Pancreas (tissue), 10 donors: Measurements from ENCODE around the gene ATF7IP2. TPM values are rescaled to one million over a fixed set of nuclear protein-coding genes. Genes with fewer than 3 reads are reported as not detected.

Experiments
- ATAC-seq, 4 donors: fragments of 200-7000 bp; cut with Tn5 transposase; one replicate each; pipeline versions ENCODE4 v1.8.0 to v1.9.1; 2020; ENCODE audit warnings: mild to moderate bottlenecking in 4 of 4, moderate library complexity in 4 of 4
- DNase-seq, 6 donors: peaks; one replicate each; pipeline ENCODE4 v3.0.0-alpha.2; 2020
- FAIRE-seq: peaks from 2 replicates; lab custom pipeline; 2012; peaks lifted over from hg19 to GRCh38; lab: Jason Lieb, UNC
- H3K27ac ChIP-seq, 4 donors: fragments of 200-600 bp; sonication (generic); 1 replicate in 3 of 4; 2 replicates in 1 of 4; pipeline versions ENCODE4 v1.5.0 to v1.8.0; 2020
- H3K27me3 ChIP-seq, 4 donors: fragments of 200-600 bp; one replicate each; pipeline ENCODE4 v1.8.0; 2021
- H3K36me3 ChIP-seq, 3 donors: fragments of 200-600 bp; sonication (generic) in 1 of 3; one replicate each; pipeline versions ENCODE4 v1.5.0 to v1.8.0; 2020 to 2021
- H3K4me1 ChIP-seq, 3 donors: fragments of 200-600 bp; one replicate each; pipeline ENCODE4 v1.8.0; 2021
- H3K4me3 ChIP-seq, 4 donors: fragments of 200-600 bp; sonication (generic) in 2 of 4; one replicate each; pipeline versions ENCODE4 v1.5.0 to v1.8.0; 2020 to 2021
- H3K9me3 ChIP-seq, 4 donors: fragments of 200-600 bp; one replicate each; pipeline ENCODE4 v1.8.0; 2021
- WGBS, 2 donors: extraction: QIAGEN DNeasy Blood & Tissue Kit; methylation state at CpG; one replicate each; pipeline ENCODE4 v1.1.7; 2013; 5-methylcytosine and 5-hydroxymethylcytosine counted together
- intact Hi-C, 3 donors: fragments of 100-400 bp; cut with DNase I; formaldehyde crosslinking; loops; one replicate each; pipeline versions ENCODE4 v1.11.1 to v1.14.2; 2022
- polyA plus RNA-seq, 2 donors: library from polyadenylated mRNA; stranded (reverse); fragments of 200-250 nt; gene quantifications; one replicate each; pipeline ENCODE4 v1.2.3, GENCODE V29; 2013
- total RNA-seq, 6 donors: library from RNA; stranded (reverse); fragmentation: NEBNext Ultra II Directional in 4 of 6; extraction: Animal tissue kit (Norgen Biotek cat#: 25700) in 4 of 6; gene quantifications; one replicate each; pipeline versions ENCODE4 v1.2.1 to v1.2.4, GENCODE V29; 2021 to 2023
- TF ChIP-seq, protein P1 (sequence below), 4 donors: fragments of 200-600 bp; sonication (generic) in 3 of 4; IDR thresholded peaks; one replicate each; pipeline versions ENCODE4 v1.5.0 to v1.8.0; 2021; ENCODE audit warnings: antibody characterized with exemption in 4 of 4
- donor health status: healthy with polysubstance abuse.
- donor health status: DM: no; HTN: no; CAD: no; lungs with moderate emphysema.
- donor health status: DM: no; HTN: no; CAD: no.
- donor health status: control.
- donor health status: control.
- donor health status: Bipolar disorder and iron deficiency.
- donor health status: DM: yes; HTN: yes; CAD: no.
- donor health status: DM: no; HTN: no; CAD: no.
- donor health status: DM: no; HTN: no; CAD: no.
- donor health status: DM: yes; HTN: yes; CAD: no.

The ATF7IP2 gene
- total and polyA plus RNA-seq, 8 donors = 11.0 to 37.4 (median 16.6) TPM

- Histone ChIP-seq H3K9me3 (no peaks in the 10 kb centered on the region), H3K27me3 (no peaks in the 10 kb centered on the region), H3K4me3 (no peak overlapping the region), H3K4me1 (no peaks in the 10 kb centered on the region), H3K27ac (no peak overlapping the region), H3K36me3 (no peaks in the 10 kb centered on the region)
- intact Hi-C loops = no loop called here
- FAIRE-seq = no peak
- TF ChIP-seq, protein P1, sequence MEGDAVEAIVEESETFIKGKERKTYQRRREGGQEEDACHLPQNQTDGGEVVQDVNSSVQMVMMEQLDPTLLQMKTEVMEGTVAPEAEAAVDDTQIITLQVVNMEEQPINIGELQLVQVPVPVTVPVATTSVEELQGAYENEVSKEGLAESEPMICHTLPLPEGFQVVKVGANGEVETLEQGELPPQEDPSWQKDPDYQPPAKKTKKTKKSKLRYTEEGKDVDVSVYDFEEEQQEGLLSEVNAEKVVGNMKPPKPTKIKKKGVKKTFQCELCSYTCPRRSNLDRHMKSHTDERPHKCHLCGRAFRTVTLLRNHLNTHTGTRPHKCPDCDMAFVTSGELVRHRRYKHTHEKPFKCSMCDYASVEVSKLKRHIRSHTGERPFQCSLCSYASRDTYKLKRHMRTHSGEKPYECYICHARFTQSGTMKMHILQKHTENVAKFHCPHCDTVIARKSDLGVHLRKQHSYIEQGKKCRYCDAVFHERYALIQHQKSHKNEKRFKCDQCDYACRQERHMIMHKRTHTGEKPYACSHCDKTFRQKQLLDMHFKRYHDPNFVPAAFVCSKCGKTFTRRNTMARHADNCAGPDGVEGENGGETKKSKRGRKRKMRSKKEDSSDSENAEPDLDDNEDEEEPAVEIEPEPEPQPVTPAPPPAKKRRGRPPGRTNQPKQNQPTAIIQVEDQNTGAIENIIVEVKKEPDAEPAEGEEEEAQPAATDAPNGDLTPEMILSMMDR (IDR thresholded peaks at IDR 0.05) = no peak
- WGBS, 2 donors = 47 to 49% methylated on average over 4 of the region's 4 CpGs
- DNase-seq = no peak
- ATAC-seq = no peak
Observed at GRCh38 chr16:10370096-10370726, 15.7 kb upstream of the ATF7IP2 start.

DNA sequence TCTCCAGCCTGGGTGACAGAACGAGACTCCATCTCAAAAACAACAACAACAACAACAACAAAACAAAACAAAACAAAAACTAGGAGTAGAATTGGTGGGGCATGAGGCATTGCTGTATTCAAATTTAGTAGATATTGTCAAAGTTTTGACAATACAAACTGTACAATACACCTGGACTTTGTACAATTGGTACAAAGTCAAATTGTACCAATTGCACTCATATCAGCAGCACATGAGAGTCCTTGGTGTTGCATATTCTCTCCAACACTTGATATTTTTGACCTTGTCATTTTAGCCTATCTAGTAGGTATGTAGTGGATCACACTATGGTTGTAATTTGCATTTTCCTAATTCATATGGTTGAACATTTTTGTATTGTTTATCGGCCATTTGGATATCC lies 14.3 kb upstream of the ATF7IP2 start:
- no peaks in the 10 kb centered on the region for H3K27me3 ChIP-seq
- intact Hi-C loops = no loop called here
- ATAC-seq (no peak), FAIRE-seq (no peak), DNase-seq (no peak)
- no peaks in the 10 kb centered on the region for H3K36me3 ChIP-seq
- H3K4me1 ChIP-seq = no peaks in the 10 kb centered on the region
- H3K27ac ChIP-seq = no peak overlapping the region
- H3K9me3 ChIP-seq = no peaks in the 10 kb centered on the region
- no peak overlapping the region for H3K4me3 ChIP-seq
- TF ChIP-seq, protein P1 (IDR thresholded peaks at IDR 0.05) = no peak
- 82 to 85% methylated on average over 2 of the region's 2 CpGs for WGBS, 2 donors

GRCh38 chr16:10373556-10373955 lies 12.3 kb upstream of the ATF7IP2 start:
- ATAC-seq = no peak
- FAIRE-seq = no peak
- H3K9me3 ChIP-seq = no peaks in the 10 kb centered on the region
- H3K27ac ChIP-seq = no peak overlapping the region
- TF ChIP-seq, protein P1 (IDR thresholded peaks at IDR 0.05) = no peak
- no peaks in the 10 kb centered on the region for H3K36me3 ChIP-seq
- intact Hi-C loops = no loop called here
- H3K27me3 ChIP-seq = no peaks in the 10 kb centered on the region
- no peak overlapping the region for H3K4me3 ChIP-seq
- no peak for DNase-seq
- WGBS, 2 donors = 90 to 94% methylated on average over 1 of the region's 1 CpG
- H3K4me1 ChIP-seq = no peaks in the 10 kb centered on the region

DNA sequence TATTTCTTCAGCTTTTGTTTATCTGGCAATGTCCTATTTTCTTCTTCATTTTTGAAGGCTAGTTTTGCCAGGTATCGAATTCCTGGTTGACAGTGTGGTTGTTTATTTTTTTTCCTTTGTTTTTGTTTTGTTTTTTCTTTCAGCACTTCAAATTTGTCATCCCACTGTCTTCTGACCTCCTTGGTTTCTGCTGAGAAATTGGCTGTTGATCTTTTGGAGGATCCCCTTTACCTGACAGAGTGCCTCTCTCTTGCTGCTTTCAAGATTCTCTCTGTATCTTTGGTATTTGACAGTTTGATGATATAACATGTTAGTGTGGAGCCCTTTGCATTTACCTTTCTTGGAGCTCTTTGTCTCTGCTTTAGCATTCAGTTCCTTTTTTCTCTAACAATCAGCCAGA lies 9.6 kb upstream of the ATF7IP2 start:
- 83 to 85% methylated on average over 1 of the region's 1 CpG for WGBS, 2 donors
- no peaks in the 10 kb centered on the region for H3K27me3 ChIP-seq
- FAIRE-seq = no peak
- no peak overlapping the region for H3K27ac ChIP-seq
- no peaks in the 10 kb centered on the region for H3K36me3 ChIP-seq
- no peak overlapping the region for H3K4me3 ChIP-seq
- intact Hi-C loops = no loop called here
- no peak for DNase-seq
- no peaks in the 10 kb centered on the region for H3K9me3 ChIP-seq
- TF ChIP-seq, protein P1 (IDR thresholded peaks at IDR 0.05) = no peak
- no peak for ATAC-seq
- no peaks in the 10 kb centered on the region for H3K4me1 ChIP-seq

DNA sequence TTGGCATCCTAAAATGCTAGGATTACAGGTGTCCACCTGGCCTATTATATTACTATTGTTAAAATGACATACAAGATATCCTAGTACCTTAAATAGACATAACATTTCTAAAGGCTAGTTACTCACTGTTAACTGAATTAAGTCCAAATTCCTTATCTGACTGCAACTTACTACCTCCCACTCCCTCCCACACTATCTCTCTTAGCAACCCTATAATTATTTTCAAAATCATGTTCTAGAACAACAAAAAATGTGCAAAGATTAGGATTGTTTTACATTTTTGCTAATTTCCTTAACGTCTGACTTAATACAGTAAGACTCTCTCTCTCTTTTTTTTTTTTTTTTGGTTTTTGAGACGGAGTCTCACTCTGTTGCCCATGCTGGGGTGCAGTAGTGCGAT lies 2.2 kb upstream of the ATF7IP2 start:
- ATAC-seq (no peak), DNase-seq (no peak), FAIRE-seq (no peak)
- Histone ChIP-seq H3K4me3 (no peak overlapping the region), H3K4me1 (no peaks in the 10 kb centered on the region), H3K27me3 (no peaks in the 10 kb centered on the region), H3K27ac (no peak overlapping the region), H3K36me3 (no peaks in the 10 kb centered on the region), H3K9me3 (no peaks in the 10 kb centered on the region)
- 88 to 91% methylated on average over 3 of the region's 3 CpGs for WGBS, 2 donors
- TF ChIP-seq, protein P1 (IDR thresholded peaks at IDR 0.05) = no peak
- intact Hi-C loops = no loop called here
